ENCODE results near the gene APOBEC3A. TPM values are rescaled to one million over a fixed set of nuclear protein-coding genes. Genes with fewer than 3 reads are reported as not detected.

APOBEC3A gene
- total and polyA plus RNA-seq, 2 of the 8 experiments (the other 6 are each of a cell fraction or from before 2014, with no cell fraction given), result not detected

DNA sequence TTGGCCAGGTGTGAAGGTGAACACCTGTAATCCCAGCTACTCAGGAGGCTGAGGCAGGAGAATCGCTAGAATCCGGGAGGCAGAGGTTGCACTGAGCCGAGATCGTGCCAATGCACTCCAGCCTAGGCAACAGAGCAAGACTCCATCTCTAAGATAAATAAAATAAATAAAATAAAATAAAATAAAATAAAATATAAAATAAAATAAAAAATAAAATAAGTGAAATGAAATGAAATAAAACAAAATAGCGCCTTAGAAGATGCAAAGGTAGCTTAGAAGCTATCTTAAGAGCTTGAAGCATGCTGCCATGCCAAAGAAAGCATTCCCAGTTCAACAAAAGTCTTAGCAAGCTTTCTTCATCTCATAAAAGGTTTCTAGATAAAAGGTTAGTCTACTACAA, 49.8 kb downstream of the APOBEC3A start:
- Histone ChIP-seq H3K23ac (ENCODE audit: insufficient read length) (no peak overlapping the region), H3K23me2 (ENCODE audit: low read depth, low read length) (no peaks in the 10 kb centered on the region), H3K27me3 (replicated peaks in 1 of 4; ENCODE audit: control insufficient read depth in 3 of 4, extremely low read depth in 1 of 4, insufficient read depth in 3 of 4, low read length in 3 of 4) (no peaks in the 10 kb centered on the region; a peak in 1 of 7 replicates), H3K18ac (ENCODE audit: extremely low read depth, low read length) (no peak overlapping the region), H3K4me3 (ENCODE audit: extremely low read depth in 1 of 4, insufficient read depth in 2 of 4, low read depth in 3 of 4, low read length in 4 of 4) (no peak overlapping the region), H2AK5ac (ENCODE audit: low read depth, low read length) (no peak overlapping the region), H2BK20ac (ENCODE audit: low read length) (no peak overlapping the region), H3K27ac (ENCODE audit: low read depth, low read length) (no peak overlapping the region), H3K36me3 (ENCODE audit: control insufficient read depth in 2 of 4, insufficient read depth in 4 of 4, low read length in 3 of 4) (no peaks in the 10 kb centered on the region), H2BK12ac (ENCODE audit: low read depth, low read length) (no peak overlapping the region), H3K4me1 (replicated peaks in 1 of 4; ENCODE audit: control insufficient read depth in 3 of 4, insufficient read depth in 4 of 4, low read length in 3 of 4) (peaks cover 0 to 4% (median 2%) of the 10 kb centered on the region in 4 experiments; a peak in 2 of 7 replicates), H4K20me1 (replicated peaks in 1 of 2; ENCODE audit: control insufficient read depth in 1 of 2, insufficient read depth in 2 of 2, low read length in 2 of 2) (no peaks in the 10 kb centered on the region), H4K91ac (replicated peaks; ENCODE audit: insufficient read length, low read length) (no peak overlapping the region), H3K4ac (replicated peaks; ENCODE audit: insufficient read length, low read depth, low read length) (no peak overlapping the region), H4K5ac (ENCODE audit: insufficient read length, low read depth, low read length) (no peak overlapping the region), H3K9ac (replicated peaks in 1 of 4; ENCODE audit: extremely low read depth in 1 of 4, low read depth in 3 of 4, low read length in 3 of 4) (no peak overlapping the region), H2BK15ac (ENCODE audit: low read length) (no peak overlapping the region), H3K79me1 (ENCODE audit: low read depth, low read length) (no peaks in the 10 kb centered on the region), H3K9me3 (ENCODE audit: insufficient read depth in 2 of 2, low read depth in 1 of 2, low read length in 1 of 2) (no peaks in the 10 kb centered on the region), H2BK5ac (ENCODE audit: low read depth, low read length) (no peak overlapping the region), H2AFZ (ENCODE audit: low read length) (no peak overlapping the region), H4K8ac (ENCODE audit: extremely low read depth, insufficient read depth, low read length) (no peak overlapping the region), H2BK120ac (replicated peaks; ENCODE audit: low read depth, low read length) (no peak overlapping the region), H3K79me2 (ENCODE audit: control insufficient read depth in 1 of 2, insufficient read depth in 2 of 2, low read length in 2 of 2) (no peaks in the 10 kb centered on the region), H3K14ac (ENCODE audit: insufficient read length) (no peak overlapping the region), H3K56ac (replicated peaks; ENCODE audit: insufficient read length, low read depth, low read length) (no peak overlapping the region), H3K4me2 (ENCODE audit: insufficient read depth in 1 of 2, low read depth in 2 of 2, low read length in 2 of 2) (no peak overlapping the region)
- FAIRE-seq (no peak), DNase-seq (ENCODE audit: low read depth in 1 of 2, low spot score in 2 of 2) (no peak)
- 91% methylated on average over 5 of the region's 5 CpGs; no CpG with 5 or more reads in 1 of the 2 experiments for WGBS, 2 experiments (ENCODE audit: extremely low coverage in 1 of 2, insufficient coverage in 1 of 2, insufficient read length in 1 of 2, insufficient replicate concordance in 2 of 2, low coverage in 1 of 2, low lambda C conversion rate in 2 of 2, missing lambda C conversion rate in 1 of 2)
- POLR2A ChIA-PET (ENCODE audit: partially characterized antibody), result interaction anchor here (0.9 kb wide), 1 partner anchor 9 kb away, joined by 3 read pairs; no protein-coding TSS in a partner anchor
- CTCF ChIA-PET (ENCODE audit: partially characterized antibody), result interaction anchor here (0.6 to 6.5 kb wide), 10 partner anchors 9 to 299 kb away, joined by 3 to 51 read pairs (median 6); no protein-coding TSS in a partner anchor
- TF ChIP-seq, protein P1, sequence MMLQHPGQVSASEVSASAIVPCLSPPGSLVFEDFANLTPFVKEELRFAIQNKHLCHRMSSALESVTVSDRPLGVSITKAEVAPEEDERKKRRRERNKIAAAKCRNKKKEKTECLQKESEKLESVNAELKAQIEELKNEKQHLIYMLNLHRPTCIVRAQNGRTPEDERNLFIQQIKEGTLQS (IDR thresholded peaks at IDR 0.05; ENCODE audit: insufficient read depth, low read depth, low read length), result no peak
- no peak for TF ChIP-seq KDM4A (IDR thresholded peaks at IDR 0.05; ENCODE audit: low read depth, low read length, severe bottlenecking)
- no peak for TF ChIP-seq TBP (IDR thresholded peaks at IDR 0.05; ENCODE audit: low read depth, low read length)
- no peak for TF ChIP-seq CBX8 (IDR thresholded peaks at IDR 0.05; ENCODE audit: borderline replicate concordance, low read depth, low read length)
